HG02759 (cell line): Measurements from ENCODE around the gene SERAC1.

Experiments
- ATAC-seq: cut with Tn5 transposase; IDR thresholded peaks from one replicate; pipeline ENCODE4 v1.9.1; 2021; ENCODE audit warnings: mild to moderate bottlenecking, moderate library complexity; ENCODE audit not compliant: unreplicated experiment

Gene SERAC1

GRCh38 chr6:158061709-158062461 is 106.2 kb downstream of the SERAC1 start:
- ATAC-seq: no peak

- ATAC-seq: no peak
Observed at GRCh38 chr6:158061361-158061708, 106.7 kb downstream of the SERAC1 start.

GRCh38 chr6:158060455-158061360 is 107.4 kb downstream of the SERAC1 start:
- ATAC-seq: no peak
